Calu3 (cell line): ENCODE measurements around the gene ARIH2. TPM values are rescaled to one million over a fixed set of nuclear protein-coding genes. Genes with fewer than 3 reads are reported as not detected.

Experiments
- BruUV-seq: library from RNA; stranded (reverse); fragments of 400-500 nt; replicated peaks from 2 replicates; lab custom pipeline; 2021; lab: Mats Ljungman, UMichigan
- CTCF ChIA-PET: fragments of 300-600 bp; sonication (Branson Sonifier 250); formaldehyde crosslinking; loops from one replicate; lab custom pipeline; 2022; ENCODE audit warnings: antibody characterized with exemption; lab: Charles Lee
- DNase-seq: peaks from one replicate; pipeline ENCODE4 v3.0.0; 2022
- H3K27ac Mint-ChIP-seq: one replicate; pipeline ENCODE4 v1.8.0; 2022; ENCODE audit warnings: mixed read lengths; ENCODE audit not compliant: unreplicated experiment
- H3K27me3 Mint-ChIP-seq: one replicate; pipeline ENCODE4 v1.8.0; 2022; ENCODE audit warnings: mixed read lengths; ENCODE audit not compliant: unreplicated experiment
- H3K36me3 Mint-ChIP-seq: one replicate; pipeline ENCODE4 v1.8.0; 2022; ENCODE audit warnings: mild to moderate bottlenecking, moderate library complexity, mixed read lengths; ENCODE audit not compliant: insufficient read depth, unreplicated experiment
- H3K4me1 Mint-ChIP-seq: one replicate; pipeline ENCODE4 v1.8.0; 2022; ENCODE audit warnings: mild to moderate bottlenecking, low read depth, mixed read lengths; ENCODE audit not compliant: unreplicated experiment
- H3K4me3 Mint-ChIP-seq: one replicate; pipeline ENCODE4 v1.8.0; 2022; ENCODE audit warnings: mild to moderate bottlenecking, low read depth, moderate library complexity, mixed read lengths; ENCODE audit not compliant: unreplicated experiment
- H3K9me3 Mint-ChIP-seq: one replicate; pipeline ENCODE4 v1.8.0; 2022; ENCODE audit warnings: low read depth, mixed read lengths; ENCODE audit not compliant: unreplicated experiment
- intact Hi-C: fragments of 100-400 bp; cut with micrococcal nuclease; formaldehyde crosslinking; loops from one replicate; pipeline ENCODE4 v1.10.0; 2022; ENCODE audit not compliant: unreplicated experiment
- total RNA-seq: library from RNA; stranded (reverse); gene quantifications from 2 replicates; pipeline ENCODE4 v1.2.3, GENCODE V29; 2022
- TF ChIP-seq, protein P1 (sequence below): fragments of 200-600 bp; IDR thresholded peaks from one replicate; pipeline ENCODE4 v1.8.0; 2022; ENCODE audit warnings: antibody characterized with exemption; ENCODE audit not compliant: unreplicated experiment

The ARIH2 gene
- total RNA-seq, 1 experiment from 2014 or later: 109 TPM

GRCh38 chr3:49018707-49019006 is 100.0 kb downstream of the ARIH2 start:
- DNase-seq: no peak
- Mint-ChIP-seq H3K27ac (peak overlapping the region; percentile 75), H3K36me3 (peaks cover 98% of the 10 kb centered on the region), H3K9me3 (no peaks in the 10 kb centered on the region), H3K4me1 (no peaks in the 10 kb centered on the region), H3K4me3 (peak overlapping the region; percentile 74), H3K27me3 (no peaks in the 10 kb centered on the region)
- BruUV-seq: no TSS peak
- intact Hi-C loops: no loop called here
- CTCF ChIA-PET: interaction anchor here (1.1 to 1.2 kb wide), 3 partner anchors 11 to 321 kb away, joined by 3 to 4 read pairs (median 3); partner anchors contain the start of genes USP4 and WDR6
- TF ChIP-seq, protein P1, sequence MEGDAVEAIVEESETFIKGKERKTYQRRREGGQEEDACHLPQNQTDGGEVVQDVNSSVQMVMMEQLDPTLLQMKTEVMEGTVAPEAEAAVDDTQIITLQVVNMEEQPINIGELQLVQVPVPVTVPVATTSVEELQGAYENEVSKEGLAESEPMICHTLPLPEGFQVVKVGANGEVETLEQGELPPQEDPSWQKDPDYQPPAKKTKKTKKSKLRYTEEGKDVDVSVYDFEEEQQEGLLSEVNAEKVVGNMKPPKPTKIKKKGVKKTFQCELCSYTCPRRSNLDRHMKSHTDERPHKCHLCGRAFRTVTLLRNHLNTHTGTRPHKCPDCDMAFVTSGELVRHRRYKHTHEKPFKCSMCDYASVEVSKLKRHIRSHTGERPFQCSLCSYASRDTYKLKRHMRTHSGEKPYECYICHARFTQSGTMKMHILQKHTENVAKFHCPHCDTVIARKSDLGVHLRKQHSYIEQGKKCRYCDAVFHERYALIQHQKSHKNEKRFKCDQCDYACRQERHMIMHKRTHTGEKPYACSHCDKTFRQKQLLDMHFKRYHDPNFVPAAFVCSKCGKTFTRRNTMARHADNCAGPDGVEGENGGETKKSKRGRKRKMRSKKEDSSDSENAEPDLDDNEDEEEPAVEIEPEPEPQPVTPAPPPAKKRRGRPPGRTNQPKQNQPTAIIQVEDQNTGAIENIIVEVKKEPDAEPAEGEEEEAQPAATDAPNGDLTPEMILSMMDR: no peak

DNA sequence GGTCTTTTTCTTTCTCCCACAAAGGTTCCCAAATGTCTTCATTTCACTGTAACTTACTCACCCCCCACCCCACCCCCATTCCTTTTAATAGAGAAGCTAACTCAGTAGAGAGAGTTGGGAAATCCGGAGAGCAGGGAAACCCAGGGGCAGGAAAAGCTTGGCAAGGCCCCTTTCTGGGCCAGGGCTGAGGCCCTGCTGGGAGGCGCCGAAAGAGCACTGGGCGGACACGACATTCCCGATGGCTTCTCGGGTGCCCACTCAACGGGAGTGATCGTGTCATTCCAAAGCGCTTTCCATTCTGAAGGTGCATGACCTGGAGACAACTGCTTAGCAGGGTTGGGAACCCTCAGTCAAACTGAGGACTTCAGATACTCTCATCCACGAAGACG is 101.3 kb downstream of the ARIH2 start:
- Mint-ChIP-seq H3K36me3 (peaks cover 98% of the 10 kb centered on the region), H3K4me3 (peak overlapping the region; percentile 74), H3K9me3 (no peaks in the 10 kb centered on the region), H3K27me3 (no peaks in the 10 kb centered on the region), H3K27ac (peak overlapping the region; percentile 88), H3K4me1 (no peaks in the 10 kb centered on the region)
- no TSS peak for BruUV-seq
- TF ChIP-seq, protein P1: no peak
- peak; percentile 19 for DNase-seq
- CTCF ChIA-PET: interaction anchor here (0.6 to 1.2 kb wide), 4 partner anchors 32 to 705 kb away, joined by 3 to 5 read pairs (median 5); no protein-coding TSS in a partner anchor
- intact Hi-C loops: no loop called here

GRCh38 chr3:49020330-49021212 is 101.9 kb downstream of the ARIH2 start:
- Mint-ChIP-seq H3K9me3 (no peaks in the 10 kb centered on the region), H3K27me3 (no peaks in the 10 kb centered on the region), H3K4me3 (peak overlapping the region; percentile 74), H3K36me3 (peaks cover 98% of the 10 kb centered on the region), H3K4me1 (no peaks in the 10 kb centered on the region), H3K27ac (peak overlapping the region; percentile 88)
- CTCF ChIA-PET: interaction anchor here (0.6 to 2.0 kb wide), 7 partner anchors 13 to 319 kb away, joined by 3 to 8 read pairs (median 4); partner anchors contain the start of genes USP4 and WDR6
- TSS peak; percentile 82 for BruUV-seq
- intact Hi-C loops: no loop called here
- TF ChIP-seq, protein P1: no peak
- DNase-seq: peak; percentile 47

DNA sequence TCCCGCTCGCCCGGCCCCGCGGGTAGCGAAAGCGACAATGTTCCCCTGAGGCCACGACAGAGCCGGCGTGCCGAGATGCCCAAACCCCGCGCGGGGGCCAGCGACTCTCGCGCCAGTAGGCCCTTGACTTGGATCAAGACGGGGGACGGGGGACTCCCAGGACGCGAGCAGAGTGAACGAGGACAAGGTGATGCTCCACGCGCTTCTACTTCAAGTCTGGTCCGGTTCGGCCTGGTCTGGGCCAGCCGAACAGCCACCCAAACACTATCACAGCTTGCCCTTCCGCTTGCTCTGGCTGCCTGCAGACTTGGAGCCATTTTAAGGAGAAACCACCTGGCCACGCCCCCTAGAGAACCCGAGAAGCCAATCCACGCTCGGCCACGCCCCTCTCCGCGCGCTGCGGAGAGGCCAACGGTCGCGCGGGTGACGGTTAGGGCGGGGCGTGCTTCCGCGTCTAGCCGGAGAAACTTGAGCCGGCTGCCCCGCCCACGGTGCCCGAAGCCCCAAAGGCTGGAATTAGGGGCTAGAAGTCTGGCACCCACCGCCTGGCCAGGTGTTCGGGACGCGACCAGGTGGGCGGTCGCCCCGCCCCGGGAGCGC is 102.7 kb downstream of the ARIH2 start:
- DNase-seq: peak; percentile 99
- TF ChIP-seq, protein P1: no peak
- Mint-ChIP-seq H3K27ac (peak overlapping the region; percentile 88), H3K9me3 (no peaks in the 10 kb centered on the region), H3K27me3 (no peaks in the 10 kb centered on the region), H3K4me1 (no peaks in the 10 kb centered on the region), H3K36me3 (peaks cover 98% of the 10 kb centered on the region), H3K4me3 (peak overlapping the region; percentile 74)
- CTCF ChIA-PET: interaction anchor here (0.6 to 2.0 kb wide), 7 partner anchors 14 to 318 kb away, joined by 3 to 8 read pairs (median 4); partner anchors contain the start of genes QRICH1, USP4 and WDR6
- BruUV-seq: no TSS peak
- intact Hi-C loops: no loop called here
